PC-9 (cell line): ENCODE data around the gene SLC6A8. TPM values are rescaled to one million over a fixed set of nuclear protein-coding genes. Genes with fewer than 3 reads are reported as not detected.
"Not testable (repeated sequence)": the region's sequence is repeated elsewhere in the genome, so short reads cannot be mapped to it uniquely, and the experiment has no call there.

Experiments used
- BruUV-seq: library from RNA; stranded (reverse); fragments of 400-500 nt; replicated peaks from 2 replicates; lab custom pipeline; 2021; lab: Mats Ljungman, UMichigan
- CTCF ChIA-PET: fragments of 300-600 bp; sonication (Branson Sonifier 250); formaldehyde crosslinking; loops from one replicate; lab custom pipeline; 2022; ENCODE audit warnings: antibody characterized with exemption; lab: Charles Lee
- POLR2A ChIA-PET: fragments of 300-600 bp; sonication (Branson Sonifier 250); formaldehyde crosslinking; loops from one replicate; lab custom pipeline; 2022; ENCODE audit warnings: antibody characterized with exemption; ENCODE audit not compliant: unreplicated experiment; lab: Charles Lee
- DNase-seq, 2 experiments: peaks; one replicate each; pipeline versions ENCODE4 v3.0.0 to v3.0.0-alpha.2; 2015 to 2022; ENCODE audit warnings: mixed read lengths in 1 of 2
- H2AFZ ChIP-seq: fragments of 200-600 bp; sonication (generic); 2 replicates; pipeline ENCODE4 v1.8.1; 2017; ENCODE audit warnings: antibody characterized with exemption
- H3F3A ChIP-seq: fragments of 200-600 bp; sonication (generic); 2 replicates; pipeline ENCODE4 v1.8.1; 2017; ENCODE audit warnings: antibody characterized with exemption, mild to moderate bottlenecking, low read depth; ENCODE audit not compliant: insufficient read depth
- H3K27ac ChIP-seq: fragments of 200-600 bp; sonication (generic); 2 replicates; pipeline ENCODE4 v1.6.1; 2016; ENCODE audit warnings: mixed run types
- H3K27me3 ChIP-seq: fragments of 200-600 bp; sonication (generic); 2 replicates; pipeline ENCODE4 v1.6.1; 2016; ENCODE audit warnings: low read depth, mixed run types; ENCODE audit not compliant: insufficient read depth
- H3K36me3 ChIP-seq: fragments of 200-600 bp; sonication (generic); 2 replicates; pipeline ENCODE4 v1.6.1; 2016; ENCODE audit warnings: low read depth, mixed run types
- H3K4me1 ChIP-seq: fragments of 200-600 bp; sonication (generic); replicated peaks from 2 replicates; pipeline ENCODE4 v1.6.1; 2016; ENCODE audit warnings: mixed run types; ENCODE audit not compliant: insufficient read depth
- H3K4me2 ChIP-seq: fragments of 200-600 bp; sonication (generic); 2 replicates; pipeline ENCODE4 v1.6.1; 2017; ENCODE audit warnings: mixed run types
- H3K4me3 ChIP-seq: fragments of 200-600 bp; sonication (generic); 2 replicates; pipeline ENCODE4 v1.6.1; 2016; ENCODE audit warnings: mixed run types
- H3K79me2 ChIP-seq: fragments of 200-600 bp; sonication (generic); 2 replicates; pipeline ENCODE4 v1.6.1; 2017; ENCODE audit warnings: low read depth, mixed run types
- H3K9me2 ChIP-seq: fragments of 200-600 bp; sonication (generic); 2 replicates; pipeline ENCODE4 v1.8.1; 2017; ENCODE audit warnings: mild to moderate bottlenecking; ENCODE audit not compliant: insufficient read depth
- H3K9me3 ChIP-seq: fragments of 200-600 bp; sonication (generic); 2 replicates; pipeline ENCODE4 v1.8.1; 2016; ENCODE audit warnings: low read depth; ENCODE audit not compliant: insufficient read depth
- H4K20me1 ChIP-seq: fragments of 200-600 bp; sonication (generic); 2 replicates; pipeline ENCODE4 v1.8.1; 2017; ENCODE audit not compliant: insufficient read depth
- CTCF ChIP-seq: fragments of 200-600 bp; sonication (generic); conservative IDR thresholded peaks from 2 replicates; pipeline ENCODE4 v1.6.1; 2017; ENCODE audit warnings: mixed run types, antibody characterized with exemption, mild to moderate bottlenecking, moderate library complexity
- EZH2 ChIP-seq: fragments of 200-600 bp; sonication (generic); IDR thresholded peaks from 2 replicates; pipeline ENCODE4 v1.8.0; 2017; ENCODE audit warnings: antibody characterized with exemption, low read depth
- intact Hi-C: fragments of 100-400 bp; cut with micrococcal nuclease; formaldehyde crosslinking; loops from one replicate; pipeline ENCODE4 v1.10.0; 2022; ENCODE audit not compliant: unreplicated experiment
- total RNA-seq: library from RNA; stranded (reverse); gene quantifications from 2 replicates; pipeline ENCODE4 v1.2.3, GENCODE V29; 2021

The SLC6A8 gene
- total RNA-seq, 1 experiment from 2014 or later: 40.5 TPM

GRCh38 chrX:153743468-153744209 lies 55.9 kb downstream of the SLC6A8 start:
- H3K4me2 ChIP-seq, H3F3A ChIP-seq, CTCF ChIA-PET, H3K9me3 ChIP-seq, H3K27me3 ChIP-seq, H3K79me2 ChIP-seq, intact Hi-C loops, H3K27ac ChIP-seq, H3K4me1 ChIP-seq, POLR2A ChIA-PET, DNase-seq, H3K9me2 ChIP-seq, H3K36me3 ChIP-seq, H2AFZ ChIP-seq, H3K4me3 ChIP-seq, H4K20me1 ChIP-seq: not testable (repeated sequence)
- TSS peak; percentile 10 for BruUV-seq

- intact Hi-C loops: no loop called here
- Histone ChIP-seq H4K20me1 (no peaks in the 10 kb centered on the region), H3K9me3 (no peaks in the 10 kb centered on the region), H3K27me3 (no peaks in the 10 kb centered on the region), H3K79me2 (no peaks in the 10 kb centered on the region), H2AFZ (no peak overlapping the region), H3K4me3 (no peak overlapping the region), H3F3A (no peaks in the 10 kb centered on the region), H3K36me3 (no peaks in the 10 kb centered on the region), H3K27ac (no peak overlapping the region), H3K9me2 (no peaks in the 10 kb centered on the region), H3K4me2 (no peak overlapping the region), H3K4me1 (no peaks in the 10 kb centered on the region)
- ChIA-PET CTCF (no interaction called here), POLR2A (interaction anchor here (0.7 kb wide), 1 partner anchor 265 kb away, joined by 3 read pairs; no protein-coding TSS in a partner anchor)
- no peak for DNase-seq
- TF ChIP-seq CTCF: no peak
- no peak for TF ChIP-seq EZH2
- no TSS peak for BruUV-seq
These were observed 56.7 kb downstream of the SLC6A8 start for GRCh38 chrX:153744210-153745066.

DNA sequence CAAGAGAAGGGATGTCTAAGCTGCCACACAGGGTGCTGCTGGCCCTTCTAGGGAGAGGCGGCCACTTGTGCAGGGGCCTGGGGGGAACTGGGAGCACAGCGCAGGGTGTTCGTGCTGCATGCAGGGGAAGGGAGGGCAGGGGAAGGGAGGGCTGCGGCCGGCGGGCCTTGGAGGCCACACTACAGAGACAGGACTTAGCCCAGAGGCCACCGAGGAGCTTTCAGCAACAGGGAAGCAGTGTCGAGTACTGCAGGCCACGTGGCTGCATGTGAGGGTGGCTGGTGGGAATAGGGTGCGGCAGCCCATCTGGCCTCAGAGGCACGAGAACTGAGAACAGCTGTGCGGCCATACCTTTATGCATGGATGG lies 57.3 kb downstream of the SLC6A8 start:
- H3K4me3 ChIP-seq, intact Hi-C loops, H3K27ac ChIP-seq, H3F3A ChIP-seq, H3K79me2 ChIP-seq, H4K20me1 ChIP-seq, H3K4me1 ChIP-seq, CTCF ChIA-PET, BruUV-seq, H2AFZ ChIP-seq, H3K9me3 ChIP-seq, H3K9me2 ChIP-seq, H3K36me3 ChIP-seq, H3K4me2 ChIP-seq, DNase-seq, H3K27me3 ChIP-seq: not testable (repeated sequence)
- POLR2A ChIA-PET: interaction anchor here (0.7 kb wide), 1 partner anchor 264 kb away, joined by 3 read pairs; no protein-coding TSS in a partner anchor

Other genes starting within 250 kb of the SLC6A8 start
- 2.0 and 2.3 TPM in 2 replicates for gene TREX2, start 241.9 kb upstream of the SLC6A8 start, total RNA-seq
- 29.3 and 33.4 TPM in 2 replicates for gene HAUS7, start 217.3 kb upstream of the SLC6A8 start, total RNA-seq
- gene BGN, start 192.9 kb upstream of the SLC6A8 start, total RNA-seq: 0.33 and 0.70 TPM in 2 replicates
- gene ATP2B3, start 170.3 kb upstream of the SLC6A8 start, total RNA-seq: not detected in 2 replicates
- gene CCNQ, start 88.8 kb upstream of the SLC6A8 start, total RNA-seq: 33.9 and 35.9 TPM in 2 replicates
- 1.3 and 1.8 TPM in 2 replicates for gene DUSP9, start 40.7 kb upstream of the SLC6A8 start, total RNA-seq
- gene PNCK, start 14.1 kb upstream of the SLC6A8 start, total RNA-seq: 1.0 and 4.4 TPM in 2 replicates
- 522 and 541 TPM in 2 replicates for gene BCAP31, start 36.5 kb downstream of the SLC6A8 start, total RNA-seq
- 40.0 and 44.9 TPM in 2 replicates for gene ABCD1, start 36.9 kb downstream of the SLC6A8 start, total RNA-seq
- gene PLXNB3, start 76.3 kb downstream of the SLC6A8 start, total RNA-seq: 39.4 and 41.4 TPM in 2 replicates
- gene SRPK3, start 93.1 kb downstream of the SLC6A8 start, total RNA-seq: 0.40 and 0.46 TPM in 2 replicates
- gene IDH3G, start 106.4 kb downstream of the SLC6A8 start, total RNA-seq: 47.7 and 63.4 TPM in 2 replicates
- gene SSR4, start 106.7 kb downstream of the SLC6A8 start, total RNA-seq: 223 and 310 TPM in 2 replicates
- gene PDZD4, start 142.6 kb downstream of the SLC6A8 start, total RNA-seq: 0.17 and 0.25 TPM in 2 replicates
- 68.8 and 79.0 TPM in 2 replicates for gene L1CAM, start 198.2 kb downstream of the SLC6A8 start, total RNA-seq
- gene AVPR2, start 216.7 kb downstream of the SLC6A8 start, total RNA-seq: 3.2 and 3.8 TPM in 2 replicates
- 47.0 and 86.0 TPM in 2 replicates for gene ARHGAP4, start 238.3 kb downstream of the SLC6A8 start, total RNA-seq
- 181 and 189 TPM in 2 replicates for gene NAA10, start 247.1 kb downstream of the SLC6A8 start, total RNA-seq